K562 (cell line): ENCODE data around the gene SNRNP200. TPM values are rescaled to one million over a fixed set of nuclear protein-coding genes. Genes with fewer than 3 reads are reported as not detected.

Source experiments
- ATAC-seq: fragments of 200-7000 bp; cut with Tn5 transposase; 3 replicates; pipeline ENCODE4 v1.9.1; 2020; ENCODE audit warnings: moderate library complexity
- BruUV-seq: library from RNA; stranded (reverse); fragments of 400-500 nt; replicated peaks from 2 replicates; lab custom pipeline; 2021; lab: Mats Ljungman, UMichigan
- CTCF ChIA-PET: fragments of 300-600 bp; formaldehyde crosslinking; extraction: SDS; loops from one replicate; lab custom pipeline; 2021; ENCODE audit warnings: low intra/inter-chr PET ratio; lab: Yijun Ruan, JAX
- POLR2A ChIA-PET: fragments of 300-600, 350-650 bp; sonication (Branson Sonifier 250); formaldehyde crosslinking; extraction: SDS; loops from one replicate; lab custom pipeline; 2021; ENCODE audit warnings: antibody characterized with exemption, inconsistent platforms; lab: Yijun Ruan, JAX
- DNase-seq, 4 experiments: peaks; one replicate each; pipeline versions ENCODE4 v3.0.0 to v3.0.0-alpha.2; 2011 to 2018; ENCODE audit warnings: low spot score in 3 of 4, mixed read lengths in 3 of 4; ENCODE audit errors: extremely low read depth in 1 of 4
- FAIRE-seq: peaks from 2 replicates; lab custom pipeline; 2011; peaks lifted over from hg19 to GRCh38; lab: Jason Lieb, UNC
- H2AFZ ChIP-seq: 2 replicates; pipeline ENCODE4 v1.6.0; 2011; ENCODE audit warnings: low read depth, low read length, control low read depth, inconsistent platforms
- H3K27ac ChIP-seq: fragments of 200-600 bp; 3 replicates; pipeline ENCODE4 v1.8.0; 2011; ENCODE audit warnings: low read depth, mild to moderate bottlenecking, control low read depth, inconsistent platforms, low read length, moderate library complexity, mixed read lengths; ENCODE audit errors: extremely low read depth
- H3K27me3 ChIP-seq, 2 experiments: fragments of 300-600 bp in 1 of 2; 2 replicates in 1 of 2; 3 replicates in 1 of 2; pipeline versions ENCODE4 v1.6.0 to v1.8.0; 2011; ENCODE audit warnings: inconsistent platforms in 2 of 2, low read length in 2 of 2, mild to moderate bottlenecking in 1 of 2, mixed read lengths in 1 of 2, moderate library complexity in 1 of 2; ENCODE audit not compliant: control insufficient read depth in 2 of 2, insufficient read depth in 2 of 2
- H3K36me3 ChIP-seq: fragments of 300-600 bp; 3 replicates; pipeline ENCODE4 v1.8.0; 2011; ENCODE audit warnings: mild to moderate bottlenecking, low read length, inconsistent platforms; ENCODE audit not compliant: control insufficient read depth, insufficient read depth
- H3K4me1 ChIP-seq, 2 experiments: fragments of 200-600 bp in 1 of 2; replicated peaks in 1 of 2; 2 replicates in 1 of 2; 3 replicates in 1 of 2; pipeline versions ENCODE4 v1.5.1 to v1.8.0; 2011; ENCODE audit warnings: inconsistent platforms in 2 of 2, low read length in 2 of 2, mild to moderate bottlenecking in 1 of 2, mixed read lengths in 1 of 2, moderate library complexity in 1 of 2; ENCODE audit not compliant: control insufficient read depth in 2 of 2, insufficient read depth in 2 of 2
- H3K4me2 ChIP-seq: 2 replicates; pipeline ENCODE4 v1.6.1; 2011; ENCODE audit warnings: low read length, control low read depth, inconsistent platforms, mixed read lengths; ENCODE audit not compliant: insufficient read depth
- H3K4me3 ChIP-seq: fragments of 200-600 bp; sonication (generic), shearing (Covaris generic); 2 replicates; pipeline ENCODE4 v1.5.1; 2016; ENCODE audit warnings: control low read depth, inconsistent platforms
- H3K79me2 ChIP-seq: fragments of 200-600 bp; 3 replicates; pipeline ENCODE4 v1.8.0; 2011; ENCODE audit warnings: low read length, inconsistent platforms; ENCODE audit not compliant: control insufficient read depth, insufficient read depth
- H3K9ac ChIP-seq, 2 experiments: 2 replicates each; pipeline versions ENCODE4 v1.6.0 to v1.6.1; 2011; ENCODE audit warnings: low read depth in 2 of 2, low read length in 2 of 2, control low read depth in 1 of 2, inconsistent platforms in 1 of 2, mild to moderate bottlenecking in 1 of 2, mixed read lengths in 1 of 2; ENCODE audit not compliant: insufficient read depth in 1 of 2
- H3K9me1 ChIP-seq: one replicate; pipeline ENCODE4 v1.6.0; 2011; ENCODE audit warnings: inconsistent platforms, mild to moderate bottlenecking, low read length, moderate library complexity; ENCODE audit not compliant: control insufficient read depth, insufficient read depth
- H3K9me3 ChIP-seq: replicated peaks from 2 replicates; pipeline ENCODE4 v1.5.1; 2011; ENCODE audit warnings: low read depth, low read length, inconsistent platforms; ENCODE audit not compliant: control insufficient read depth, insufficient read depth
- H4K20me1 ChIP-seq: replicated peaks from 2 replicates; pipeline ENCODE4 v1.6.1; 2011; ENCODE audit warnings: low read length, inconsistent platforms, mixed read lengths; ENCODE audit not compliant: control insufficient read depth, insufficient read depth
- BMI1 ChIP-seq: fragments of 150-350 bp; IDR thresholded peaks from 2 replicates; pipeline ENCODE4 v1.6.1; 2014; ENCODE audit warnings: low read length
- CAMTA2 ChIP-seq: fragments of 250-450 bp; sonication (Bioruptor Pico); conservative IDR thresholded peaks from 2 replicates; pipeline ENCODE4 v1.5.1; 2022
- CBX3 ChIP-seq, 2 experiments: IDR thresholded peaks; 1 replicate in 1 of 2; 2 replicates in 1 of 2; pipeline ENCODE4 v1.6.1; 2012; ENCODE audit warnings: inconsistent platforms in 2 of 2, low read length in 2 of 2, borderline replicate concordance in 1 of 2, control low read depth in 1 of 2
- DLX4 ChIP-seq: fragments of 250-450 bp; sonication (Bioruptor Pico); IDR thresholded peaks from 2 replicates; pipeline ENCODE4 v1.6.1; 2021; ENCODE audit warnings: mild to moderate bottlenecking
- KDM5B ChIP-seq: fragments of 200-600 bp; sonication (generic); IDR thresholded peaks from 2 replicates; pipeline ENCODE4 v1.6.1; 2012; ENCODE audit warnings: low read depth, mild to moderate bottlenecking, moderate library complexity, low read length, control low read depth, inconsistent platforms; ENCODE audit not compliant: insufficient replicate concordance
- POLR2AphosphoS5 ChIP-seq: IDR thresholded peaks from 2 replicates; pipeline ENCODE4 v1.6.1; 2011; ENCODE audit warnings: mild to moderate bottlenecking, low read depth, low read length, moderate library complexity; ENCODE audit not compliant: control insufficient read depth, insufficient read depth
- POLR2G ChIP-seq: fragments of 200-400 bp; formaldehyde crosslinking; IDR thresholded peaks from 2 replicates; pipeline ENCODE4 v1.6.1; 2017; ENCODE audit warnings: low read depth, mild to moderate bottlenecking, antibody characterized with exemption, low read length, moderate library complexity
- UBTF ChIP-seq, 2 experiments: IDR thresholded peaks; 2 replicates each; pipeline ENCODE4 v1.6.1; 2012; ENCODE audit warnings: improper control_type of control experiment in 2 of 2, low read depth in 2 of 2, low read length in 2 of 2, borderline replicate concordance in 1 of 2
- ZBTB1 ChIP-seq: sonication (generic); formaldehyde crosslinking; IDR thresholded peaks from 2 replicates; pipeline ENCODE4 v1.8.1; 2023; ENCODE audit warnings: missing genetic modification reagents, low read depth, mild to moderate bottlenecking, borderline replicate concordance
- ZBTB49 ChIP-seq: sonication (generic); formaldehyde crosslinking; IDR thresholded peaks from 2 replicates; pipeline ENCODE4 v1.8.0; 2022; ENCODE audit warnings: missing genetic modification reagents, mild to moderate bottlenecking, borderline replicate concordance
- WGBS: fragments of 100-300 bp; shearing (Covaris generic); methylation state at CpG from one replicate; pipeline ENCODE4 v1.1.6; 2016; ENCODE audit warnings: low coverage, mixed read lengths; ENCODE audit not compliant: insufficient coverage; ENCODE audit errors: missing lambda C conversion rate; 5-methylcytosine and 5-hydroxymethylcytosine counted together
- in situ Hi-C: fragments of 300-500 bp; cut with MboI; formaldehyde crosslinking; loops from 4 replicates; pipeline ENCODE4 v1.15.0; 2018; ENCODE audit warnings: inconsistent platforms, mixed read lengths
- intact Hi-C: fragments of 100-400 bp; cut with micrococcal nuclease; formaldehyde crosslinking; loops from 2 replicates; pipeline ENCODE4 v1.14.2; 2022
- polyA plus RNA-seq, 8 experiments: library from polyadenylated mRNA; depleted of rRNA in 4 of 8; stranded (reverse) in 5 of 8; unstranded in 3 of 8; fragments of >200 nt; fragmentation: Nextera tagmentation in 2 of 8; fragmentation: Illumina TruSeq in 1 of 8; extraction: Ambion mirVana in 2 of 8; extraction: Trizol in 1 of 8; gene quantifications; 2 replicates each; pipeline versions ENCODE4 v1.2.1 to v1.2.3, GENCODE V29; 2011 to 2014; ENCODE audit warnings: inconsistent platforms in 1 of 8, missing spikeins in 1 of 8
- total RNA-seq, 7 experiments: library from RNA; depleted of rRNA in 6 of 7; stranded (reverse); fragments of >200 nt in 6 of 7; fragmentation: Illumina TruSeq in 2 of 7; extraction: Trizol in 2 of 7; gene quantifications; 2 replicates each; pipeline versions ENCODE4 v1.2.1 to v1.2.3, GENCODE V29; 2011 to 2021; ENCODE audit warnings: low replicate concordance in 1 of 7

Gene SNRNP200
- total and polyA plus RNA-seq, 9 of the 15 experiments (the other 6 are each of a cell fraction or from before 2014, with no cell fraction given) = 76.1 to 231 (median 155) TPM

- Histone ChIP-seq H2AFZ (no peak overlapping the region), H3K27ac (no peak overlapping the region), H3K27me3 (no peaks in the 10 kb centered on the region), H3K79me2 (no peaks in the 10 kb centered on the region), H3K9ac (peak overlapping the region in 1 of 2 experiments; percentile 29; a peak in 1 of 4 replicates), H3K9me1 (no peaks in the 10 kb centered on the region), H3K36me3 (peaks cover 32% of the 10 kb centered on the region; the same call in 2 of the 3 replicates), H3K4me3 (no peak overlapping the region), H3K4me2 (no peak overlapping the region), H3K4me1 (peaks cover 8 to 19% of the 10 kb centered on the region in 2 experiments; a peak in 4 of 5 replicates), H3K9me3 (no peaks in the 10 kb centered on the region), H4K20me1 (no peaks in the 10 kb centered on the region)
- no TSS peak for BruUV-seq
- intact Hi-C loops = no loop called here
- POLR2A ChIA-PET = interaction anchor here (0.6 to 1.9 kb wide), 3 partner anchors 11 to 41 kb away, joined by 3 to 6 read pairs (median 4); partner anchors contain the start of gene STARD7
- DNase-seq = no peak
- no peak for ATAC-seq
- 93% methylated on average over 7 of the region's 9 CpGs for WGBS
- CTCF ChIA-PET = no interaction called here
- no peak for TF ChIP-seq CAMTA2
- TF ChIP-seq ZBTB1 (CRISPR knock-in tag) = no peak
- no peak for TF ChIP-seq UBTF (IDR thresholded peaks at IDR 0.05; ENCODE audit: borderline replicate concordance in 1 of 2, low read depth in 2 of 2, low read length in 2 of 2)
- peak; percentile 56 for TF ChIP-seq POLR2G
- no peak for TF ChIP-seq CBX3 (IDR thresholded peaks at IDR 0.05; ENCODE audit: borderline replicate concordance in 1 of 2, low read length in 2 of 2)
- no peak for TF ChIP-seq DLX4 (CRISPR knock-in tag)
- TF ChIP-seq BMI1 = no peak
- 0 out of 2 replicates have a peak, but pooled peaks have one; percentile 10 for TF ChIP-seq POLR2AphosphoS5
- no peak for TF ChIP-seq ZBTB49 (CRISPR knock-in tag)
- no peak for TF ChIP-seq KDM5B
- no peak for FAIRE-seq
- in situ Hi-C loops = no loop called here
These were observed 55.7 kb downstream of the SNRNP200 start for GRCh38 chr2:96249654-96250053.
